GM12878 (cell line): ENCODE results near the gene KLHL18. TPM values are rescaled to one million over a fixed set of nuclear protein-coding genes. Genes with fewer than 3 reads are reported as not detected.
"Not testable (repeated sequence)": the region's sequence is repeated elsewhere in the genome, so short reads cannot be mapped to it uniquely, and the experiment has no call there.

Experiments used
- ATAC-seq: fragments of 200-7000 bp; cut with Tn5 transposase; 3 replicates; pipeline ENCODE4 v1.9.1; 2020; ENCODE audit warnings: mild to moderate bottlenecking, moderate library complexity
- BruUV-seq: library from RNA; stranded (reverse); fragments of 400-500 nt; replicated peaks from 2 replicates; lab custom pipeline; 2021; lab: Mats Ljungman, UMichigan
- CTCF ChIA-PET: fragments of 300-600 bp; sonication (Branson Sonifier 250); formaldehyde crosslinking; extraction: SDS; loops from one replicate; lab custom pipeline; 2021; ENCODE audit warnings: inconsistent platforms; lab: Yijun Ruan, JAX
- POLR2A ChIA-PET: fragments of 350-600 bp; formaldehyde crosslinking; extraction: SDS; loops from one replicate; lab custom pipeline; 2021; ENCODE audit warnings: inconsistent platforms; lab: Charles Lee
- RAD21 ChIA-PET: fragments of 300-600 bp; sonication (Branson Sonifier 250); formaldehyde crosslinking; loops from one replicate; lab custom pipeline; 2023; ENCODE audit warnings: antibody characterized with exemption; ENCODE audit not compliant: unreplicated experiment; lab: Charles Lee
- SMC1A ChIA-PET: fragments of 300-600 bp; sonication (Branson Sonifier 250); formaldehyde crosslinking; loops from one replicate; lab custom pipeline; 2023; ENCODE audit not compliant: unreplicated experiment, uncharacterized antibody; lab: Charles Lee
- DNase-seq: peaks from one replicate; pipeline ENCODE4 v3.0.0-alpha.2; 2011; ENCODE audit warnings: low read depth, low spot score
- FAIRE-seq: peaks from 3 replicates; lab custom pipeline; 2011; peaks lifted over from hg19 to GRCh38; lab: Jason Lieb, UNC
- H2AFZ ChIP-seq: 2 replicates; pipeline ENCODE4 v1.6.0; 2011; ENCODE audit warnings: low read depth, low read length, control low read depth; ENCODE audit not compliant: control insufficient read depth
- H3K27ac ChIP-seq: 2 replicates; pipeline ENCODE4 v1.5.1; 2011; ENCODE audit warnings: control low read depth; ENCODE audit not compliant: control insufficient read depth, insufficient read depth
- H3K27me3 ChIP-seq, 2 experiments: replicated peaks in 1 of 2; 2 replicates each; pipeline versions ENCODE4 v1.6.0 to v1.6.1; 2011; ENCODE audit warnings: low read length in 1 of 2; ENCODE audit not compliant: control insufficient read depth in 2 of 2, insufficient read depth in 2 of 2
- H3K36me3 ChIP-seq, 2 experiments: 2 replicates each; pipeline ENCODE4 v1.5.1; 2011; ENCODE audit warnings: low read length in 1 of 2; ENCODE audit not compliant: control insufficient read depth in 2 of 2, insufficient read depth in 2 of 2
- H3K4me1 ChIP-seq: 2 replicates; pipeline ENCODE4 v1.6.1; 2011; ENCODE audit warnings: mild to moderate bottlenecking, low read length, moderate library complexity, mixed read lengths; ENCODE audit not compliant: control insufficient read depth, insufficient read depth
- H3K4me2 ChIP-seq: 2 replicates; pipeline ENCODE4 v1.6.0; 2011; ENCODE audit warnings: control low read depth; ENCODE audit not compliant: control insufficient read depth, insufficient read depth
- H3K4me3 ChIP-seq: fragments of 200-600 bp; sonication (generic); 2 replicates; pipeline ENCODE4 v1.5.1; 2016
- H3K79me2 ChIP-seq: 2 replicates; pipeline ENCODE4 v1.6.0; 2011; ENCODE audit warnings: low read length; ENCODE audit not compliant: control insufficient read depth, insufficient read depth
- H3K9ac ChIP-seq: 2 replicates; pipeline ENCODE4 v1.8.0; 2011; ENCODE audit warnings: low read length, control low read depth, mixed read lengths; ENCODE audit not compliant: control insufficient read depth, insufficient read depth
- H3K9me3 ChIP-seq: replicated peaks from 3 replicates; pipeline ENCODE4 v1.5.1; 2011; ENCODE audit warnings: mild to moderate bottlenecking, low read length; ENCODE audit not compliant: control insufficient read depth, insufficient read depth
- H4K20me1 ChIP-seq: 2 replicates; pipeline ENCODE4 v1.6.0; 2011; ENCODE audit not compliant: control insufficient read depth, insufficient read depth
- CREM ChIP-seq: IDR thresholded peaks from 2 replicates; pipeline ENCODE4 v1.6.1; 2014; ENCODE audit warnings: antibody characterized with exemption, low read depth
- WGBS: methylation state at CpG from one replicate; pipeline ENCODE4 v1.1.6; 2016; ENCODE audit warnings: low lambda C conversion rate; ENCODE audit not compliant: insufficient replicate concordance, insufficient coverage; ENCODE audit errors: missing lambda C conversion rate; 5-methylcytosine and 5-hydroxymethylcytosine counted together
- in situ Hi-C: fragments of 300-500 bp; cut with MboI; formaldehyde crosslinking; loops from 9 replicates; pipeline ENCODE4 v1.14.3; 2018; ENCODE audit warnings: mixed read lengths
- intact Hi-C: fragments of 100-400 bp; cut with micrococcal nuclease; formaldehyde crosslinking; loops from one replicate; pipeline ENCODE4 v1.14.2; 2022; ENCODE audit not compliant: unreplicated experiment
- polyA plus RNA-seq, 11 experiments: library from polyadenylated mRNA; depleted of rRNA in 4 of 11; unstranded in 6 of 11; stranded (reverse) in 5 of 11; fragments of >200 nt; fragmentation: Nextera tagmentation in 4 of 11; fragmentation: Illumina TruSeq in 1 of 11; extraction: Ambion mirVana in 4 of 11; extraction: Trizol in 1 of 11; gene quantifications; 1 replicate in 1 of 11; 2 replicates in 10 of 11; pipeline versions ENCODE4 v1.2.1 to v1.2.3, GENCODE V29; 2011 to 2016; ENCODE audit warnings: inconsistent platforms in 2 of 11, missing spikeins in 2 of 11, low read depth in 1 of 11
- total RNA-seq, 4 experiments: library from RNA; depleted of rRNA in 3 of 4; stranded (reverse); fragments of >200 nt in 3 of 4; fragmentation: Illumina TruSeq in 1 of 4; extraction: Trizol in 1 of 4; gene quantifications; 2 replicates each; pipeline versions ENCODE4 v1.2.1 to v1.2.3, GENCODE V29; 2013 to 2021
- TF ChIP-seq, protein P1 (sequence below): IDR thresholded peaks from 2 replicates; pipeline ENCODE4 v1.6.1; 2012; ENCODE audit warnings: mild to moderate bottlenecking, low read depth, low read length

KLHL18 gene
- total and polyA plus RNA-seq, 10 of the 15 experiments (the other 5 are each of a cell fraction or from before 2014, with no cell fraction given): 24.0 to 69.8 (median 51.7) TPM

DNA sequence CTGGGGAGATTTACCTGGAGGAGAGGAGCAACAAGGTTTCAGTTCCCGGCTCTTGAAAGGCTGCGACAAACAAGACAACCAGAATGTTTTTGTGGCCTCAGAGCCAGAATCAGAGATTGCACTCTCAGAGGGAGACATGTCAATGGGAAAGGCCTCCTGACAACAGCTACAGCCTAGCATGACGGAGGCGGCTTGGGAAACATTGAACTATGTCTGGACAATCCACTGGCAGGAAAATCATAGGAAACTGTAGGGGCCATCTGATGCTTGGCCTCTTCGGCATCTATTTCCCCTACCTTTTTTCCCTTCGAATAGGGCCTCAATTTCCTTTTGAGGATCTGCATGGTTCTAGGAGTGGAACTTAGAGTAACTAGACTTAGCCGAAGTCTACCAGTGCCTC, 84.9 kb downstream of the KLHL18 start (continued):
- TF ChIP-seq, protein P1, sequence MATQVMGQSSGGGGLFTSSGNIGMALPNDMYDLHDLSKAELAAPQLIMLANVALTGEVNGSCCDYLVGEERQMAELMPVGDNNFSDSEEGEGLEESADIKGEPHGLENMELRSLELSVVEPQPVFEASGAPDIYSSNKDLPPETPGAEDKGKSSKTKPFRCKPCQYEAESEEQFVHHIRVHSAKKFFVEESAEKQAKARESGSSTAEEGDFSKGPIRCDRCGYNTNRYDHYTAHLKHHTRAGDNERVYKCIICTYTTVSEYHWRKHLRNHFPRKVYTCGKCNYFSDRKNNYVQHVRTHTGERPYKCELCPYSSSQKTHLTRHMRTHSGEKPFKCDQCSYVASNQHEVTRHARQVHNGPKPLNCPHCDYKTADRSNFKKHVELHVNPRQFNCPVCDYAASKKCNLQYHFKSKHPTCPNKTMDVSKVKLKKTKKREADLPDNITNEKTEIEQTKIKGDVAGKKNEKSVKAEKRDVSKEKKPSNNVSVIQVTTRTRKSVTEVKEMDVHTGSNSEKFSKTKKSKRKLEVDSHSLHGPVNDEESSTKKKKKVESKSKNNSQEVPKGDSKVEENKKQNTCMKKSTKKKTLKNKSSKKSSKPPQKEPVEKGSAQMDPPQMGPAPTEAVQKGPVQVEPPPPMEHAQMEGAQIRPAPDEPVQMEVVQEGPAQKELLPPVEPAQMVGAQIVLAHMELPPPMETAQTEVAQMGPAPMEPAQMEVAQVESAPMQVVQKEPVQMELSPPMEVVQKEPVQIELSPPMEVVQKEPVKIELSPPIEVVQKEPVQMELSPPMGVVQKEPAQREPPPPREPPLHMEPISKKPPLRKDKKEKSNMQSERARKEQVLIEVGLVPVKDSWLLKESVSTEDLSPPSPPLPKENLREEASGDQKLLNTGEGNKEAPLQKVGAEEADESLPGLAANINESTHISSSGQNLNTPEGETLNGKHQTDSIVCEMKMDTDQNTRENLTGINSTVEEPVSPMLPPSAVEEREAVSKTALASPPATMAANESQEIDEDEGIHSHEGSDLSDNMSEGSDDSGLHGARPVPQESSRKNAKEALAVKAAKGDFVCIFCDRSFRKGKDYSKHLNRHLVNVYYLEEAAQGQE: no peak
- TF ChIP-seq CREM: no peak

DNA sequence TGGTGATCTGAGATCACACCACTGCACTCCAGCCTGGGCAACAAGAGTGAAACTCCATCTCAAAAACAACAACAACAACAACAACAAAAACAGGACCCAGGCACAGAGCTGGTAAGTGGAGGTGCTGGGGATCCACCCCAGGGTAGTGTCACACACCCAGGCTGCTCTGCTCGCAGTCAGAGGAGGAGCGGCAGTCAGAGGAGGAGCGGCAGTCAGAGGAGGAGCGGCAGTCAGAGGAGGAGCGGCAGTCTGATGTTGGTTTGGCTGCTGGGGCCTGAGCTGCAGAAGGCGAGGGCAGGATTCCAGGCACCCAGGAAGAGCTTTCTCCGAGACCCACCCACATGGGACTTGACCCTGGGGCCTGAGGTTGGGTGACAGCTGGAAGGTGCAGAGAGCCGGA, 87.3 kb downstream of the KLHL18 start:
- ATAC-seq, FAIRE-seq, H3K4me3 ChIP-seq, H3K27ac ChIP-seq, H3K9me3 ChIP-seq, H3K4me1 ChIP-seq, H3K36me3 ChIP-seq, H3K27me3 ChIP-seq, H3K4me2 ChIP-seq, H3K9ac ChIP-seq, H4K20me1 ChIP-seq, H3K79me2 ChIP-seq, DNase-seq, BruUV-seq, H2AFZ ChIP-seq: not testable (repeated sequence)
- POLR2A ChIA-PET: interaction anchor here (0.6 to 0.8 kb wide), 2 partner anchors 8 to 137 kb away, joined by 5 to 8 read pairs; no protein-coding TSS in a partner anchor
- WGBS: 71% methylated on average over 5 of the region's 8 CpGs
- CTCF ChIA-PET: interaction anchor here (0.5 to 2.7 kb wide), 12 partner anchors 9 to 503 kb away, joined by 3 to 18 read pairs (median 4); partner anchors contain the start of gene PTPN23
- intact Hi-C loops (loop anchor here (2.0 to 10.0 kb wide), 2 partner anchors 85 to 503 kb away; partner anchors contain the start of genes KIF9 and KLHL18), in situ Hi-C loops (loop anchor here (10.0 kb wide), 1 partner anchor 655 kb away; the partner anchor contains the start of gene PRSS50)
- RAD21 ChIA-PET: interaction anchor here (0.7 to 2.3 kb wide), 3 partner anchors 46 to 311 kb away, joined by 3 to 8 read pairs (median 4); no protein-coding TSS in a partner anchor
- SMC1A ChIA-PET: interaction anchor here (0.7 to 3.0 kb wide), 8 partner anchors 18 to 205 kb away, joined by 3 to 12 read pairs (median 3); partner anchors contain the start of gene SETD2
